Upper lobe of right lung (tissue), 1 donor: ENCODE data around the gene SRPK2. TPM values are rescaled to one million over a fixed set of nuclear protein-coding genes. Genes with fewer than 3 reads are reported as not detected.

Experiments used
- ATAC-seq: fragments of 200-7000 bp; cut with Tn5 transposase; one replicate; pipeline ENCODE4 v1.9.1; 2020; ENCODE audit warnings: mild to moderate bottlenecking, moderate library complexity
- DNase-seq: peaks from one replicate; pipeline ENCODE4 v3.0.0-alpha.2; 2020
- H3K27ac ChIP-seq: fragments of 200-600 bp; one replicate; pipeline ENCODE4 v1.8.0; 2022
- H3K27me3 ChIP-seq: fragments of 200-600 bp; one replicate; pipeline ENCODE4 v1.8.0; 2022; ENCODE audit warnings: mild to moderate bottlenecking
- H3K36me3 ChIP-seq: fragments of 200-600 bp; one replicate; pipeline ENCODE4 v1.8.0; 2022
- H3K4me1 ChIP-seq: fragments of 200-600 bp; one replicate; pipeline ENCODE4 v1.8.0; 2022
- H3K4me3 ChIP-seq: fragments of 200-600 bp; one replicate; pipeline ENCODE4 v1.8.0; 2022; ENCODE audit warnings: mild to moderate bottlenecking
- H3K9me3 ChIP-seq: fragments of 200-600 bp; one replicate; pipeline ENCODE4 v1.8.0; 2022
- intact Hi-C: fragments of 100-400 bp; cut with DNase I; formaldehyde crosslinking; loops from one replicate; pipeline ENCODE4 v1.11.0; 2022
- total RNA-seq: library from RNA; stranded (reverse); fragmentation: NEBNext Ultra II Directional; extraction: Animal tissue kit (Norgen Biotek cat#: 25700); gene quantifications from one replicate; pipeline ENCODE4 v1.2.1, GENCODE V29; 2021
- TF ChIP-seq, protein P1 (sequence below): fragments of 200-600 bp; IDR thresholded peaks from one replicate; pipeline ENCODE4 v1.8.0; 2022; ENCODE audit warnings: antibody characterized with exemption
- donor health status: DM: no; HTN: yes; CAD: no; lungs with severe emphysema.

SRPK2 gene
- total RNA-seq, 1 donor from 2014 or later: 48.5 TPM

DNA sequence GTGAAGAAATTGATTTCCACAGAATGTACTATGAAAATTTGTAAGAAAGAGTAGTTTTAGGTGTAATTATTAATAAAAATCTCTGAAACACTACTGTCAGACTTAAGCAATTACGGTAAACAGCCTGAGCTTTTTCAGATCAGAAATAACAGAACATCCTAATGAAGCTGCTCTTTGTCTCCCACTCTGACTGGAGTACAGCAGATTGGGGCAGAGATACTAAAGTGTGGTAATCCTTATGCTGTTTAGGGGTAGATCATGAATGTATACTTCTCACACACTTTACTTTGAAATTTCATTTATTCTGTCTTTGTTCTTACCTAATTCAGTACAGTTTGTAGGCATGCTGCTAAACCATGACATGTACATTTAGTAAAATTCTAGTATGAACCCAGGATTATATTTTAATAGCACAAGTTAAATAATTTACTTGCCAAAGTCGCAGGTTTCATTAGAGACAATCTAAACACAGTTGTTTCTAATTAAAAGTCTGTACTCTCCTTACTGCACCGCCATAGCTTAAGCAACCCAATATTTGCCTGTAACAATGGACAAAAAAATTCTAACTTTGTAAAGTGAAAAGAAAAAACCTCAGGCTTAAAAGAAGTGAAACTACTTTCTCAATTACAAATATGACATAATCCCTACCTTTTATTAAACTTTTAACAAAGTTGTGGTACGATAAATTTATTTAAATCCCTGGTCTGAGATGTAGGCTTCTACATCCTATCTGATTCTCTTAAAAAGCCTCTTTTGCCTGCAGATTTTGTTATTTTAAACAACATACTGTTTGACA is 286.0 kb downstream of the SRPK2 start:
- TF ChIP-seq, protein P1, sequence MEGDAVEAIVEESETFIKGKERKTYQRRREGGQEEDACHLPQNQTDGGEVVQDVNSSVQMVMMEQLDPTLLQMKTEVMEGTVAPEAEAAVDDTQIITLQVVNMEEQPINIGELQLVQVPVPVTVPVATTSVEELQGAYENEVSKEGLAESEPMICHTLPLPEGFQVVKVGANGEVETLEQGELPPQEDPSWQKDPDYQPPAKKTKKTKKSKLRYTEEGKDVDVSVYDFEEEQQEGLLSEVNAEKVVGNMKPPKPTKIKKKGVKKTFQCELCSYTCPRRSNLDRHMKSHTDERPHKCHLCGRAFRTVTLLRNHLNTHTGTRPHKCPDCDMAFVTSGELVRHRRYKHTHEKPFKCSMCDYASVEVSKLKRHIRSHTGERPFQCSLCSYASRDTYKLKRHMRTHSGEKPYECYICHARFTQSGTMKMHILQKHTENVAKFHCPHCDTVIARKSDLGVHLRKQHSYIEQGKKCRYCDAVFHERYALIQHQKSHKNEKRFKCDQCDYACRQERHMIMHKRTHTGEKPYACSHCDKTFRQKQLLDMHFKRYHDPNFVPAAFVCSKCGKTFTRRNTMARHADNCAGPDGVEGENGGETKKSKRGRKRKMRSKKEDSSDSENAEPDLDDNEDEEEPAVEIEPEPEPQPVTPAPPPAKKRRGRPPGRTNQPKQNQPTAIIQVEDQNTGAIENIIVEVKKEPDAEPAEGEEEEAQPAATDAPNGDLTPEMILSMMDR: no peak
- no peak for ATAC-seq
- H3K36me3 ChIP-seq: peaks cover 88% of the 10 kb centered on the region
- no peak overlapping the region for H3K27ac ChIP-seq
- no peak for DNase-seq
- H3K9me3 ChIP-seq: no peaks in the 10 kb centered on the region
- H3K27me3 ChIP-seq: no peaks in the 10 kb centered on the region
- intact Hi-C loops: no loop called here
- no peak overlapping the region for H3K4me3 ChIP-seq
- H3K4me1 ChIP-seq: no peaks in the 10 kb centered on the region

GRCh38 chr7:105101864-105102263 is 286.9 kb downstream of the SRPK2 start:
- Histone ChIP-seq H3K27me3 (no peaks in the 10 kb centered on the region), H3K4me1 (no peaks in the 10 kb centered on the region), H3K27ac (no peak overlapping the region), H3K4me3 (no peak overlapping the region), H3K9me3 (no peaks in the 10 kb centered on the region), H3K36me3 (peaks cover 87% of the 10 kb centered on the region)
- intact Hi-C loops: no loop called here
- no peak for ATAC-seq
- TF ChIP-seq, protein P1: no peak
- DNase-seq: no peak

DNA sequence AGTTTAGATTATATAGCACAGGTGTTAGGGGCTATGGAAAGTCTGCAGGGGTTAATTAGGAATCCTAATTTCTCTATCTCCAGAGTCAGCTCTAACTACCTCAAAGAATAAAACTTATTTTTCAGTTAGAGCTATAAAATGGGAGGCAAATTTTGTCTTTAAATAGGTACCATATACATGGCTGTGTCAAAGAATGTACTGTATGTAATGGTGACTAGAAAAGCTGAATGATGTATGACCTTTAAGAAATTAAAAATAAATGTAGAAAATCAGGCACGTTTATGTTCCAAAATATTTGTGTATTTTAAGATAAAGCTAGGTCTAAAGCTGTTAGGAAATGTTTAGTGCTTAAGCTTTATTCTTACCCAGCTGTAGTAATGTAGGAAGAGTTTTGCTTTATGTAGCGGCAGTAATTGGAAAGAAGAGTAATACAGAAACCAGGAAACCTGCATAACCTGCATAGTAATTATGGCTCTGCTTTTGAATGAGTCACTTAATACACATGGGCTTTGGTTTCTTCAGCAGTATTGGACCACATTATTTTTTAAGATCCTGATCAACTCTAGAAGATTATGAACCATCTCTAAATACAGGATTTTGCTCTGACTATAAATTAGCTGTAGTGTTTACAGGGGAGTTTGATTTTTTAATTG is 289.7 kb downstream of the SRPK2 start:
- intact Hi-C loops: no loop called here
- H3K4me1 ChIP-seq: no peaks in the 10 kb centered on the region

GRCh38 chr7:105097619-105098018 is 291.1 kb downstream of the SRPK2 start:
- DNase-seq: no peak
- Histone ChIP-seq H3K27me3 (no peaks in the 10 kb centered on the region), H3K9me3 (no peaks in the 10 kb centered on the region), H3K36me3 (peaks cover 86% of the 10 kb centered on the region), H3K4me1 (no peaks in the 10 kb centered on the region), H3K27ac (no peak overlapping the region), H3K4me3 (no peak overlapping the region)
- intact Hi-C loops: no loop called here
- TF ChIP-seq, protein P1: no peak
- no peak for ATAC-seq

More for the DNA sequence above, 289.7 kb downstream of the SRPK2 start:
- H3K27me3 ChIP-seq: no peaks in the 10 kb centered on the region
- H3K9me3 ChIP-seq: no peaks in the 10 kb centered on the region
- H3K4me3 ChIP-seq: no peak overlapping the region
- no peak overlapping the region for H3K27ac ChIP-seq
- ATAC-seq (no peak), DNase-seq (no peak)
- H3K36me3 ChIP-seq: peaks cover 86% of the 10 kb centered on the region
- TF ChIP-seq, protein P1: no peak

DNA sequence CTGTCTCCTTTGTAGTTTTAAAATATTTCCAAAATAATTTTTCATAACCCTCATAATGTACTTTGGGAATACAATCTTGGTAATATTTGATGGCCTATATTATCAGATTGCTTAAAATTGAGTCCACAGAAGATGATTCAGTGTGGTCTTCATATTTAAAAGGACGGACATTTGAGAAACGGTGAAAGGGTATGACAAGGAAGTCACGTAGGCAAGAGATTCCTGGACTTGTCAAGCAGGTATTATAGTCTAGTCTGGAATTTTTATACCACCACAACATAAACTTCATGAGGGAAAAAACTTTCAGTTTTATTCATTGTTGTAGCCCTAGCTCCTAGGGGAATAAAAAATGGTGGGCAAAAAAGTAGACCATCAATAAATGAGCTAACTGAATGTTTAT is 292.4 kb downstream of the SRPK2 start:
- intact Hi-C loops: no loop called here
- Histone ChIP-seq H3K36me3 (peaks cover 86% of the 10 kb centered on the region), H3K9me3 (no peaks in the 10 kb centered on the region), H3K4me1 (no peaks in the 10 kb centered on the region), H3K27me3 (no peaks in the 10 kb centered on the region), H3K4me3 (no peak overlapping the region), H3K27ac (no peak overlapping the region)
- DNase-seq (no peak), ATAC-seq (no peak)
- TF ChIP-seq, protein P1: no peak
